ENCODE results near the gene CAV1.
A peak's percentile ranks its signal among the peaks of the same experiment; 100 is the strongest.

The CAV1 gene

DNA sequence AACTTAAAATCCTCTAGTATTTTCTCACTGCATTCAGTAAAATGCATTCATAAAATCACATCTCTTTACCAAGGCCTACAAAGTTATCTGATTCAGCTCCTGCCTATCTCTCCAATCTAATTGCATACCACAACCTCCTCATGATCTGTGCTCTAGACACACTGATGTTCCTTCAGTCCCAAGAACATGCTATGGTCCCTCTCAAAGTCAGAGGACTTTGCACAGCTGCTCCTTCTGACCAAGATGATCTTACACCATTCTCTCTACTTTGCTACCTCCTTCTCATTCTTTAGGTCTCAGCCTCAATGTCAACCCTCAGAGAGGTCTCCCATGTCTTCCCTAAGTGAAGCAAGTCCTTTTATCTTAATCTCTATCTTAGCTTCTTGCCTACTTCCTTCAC lies 45.5 kb downstream of the CAV1 start:
- H3K4me3 ChIP-seq (ENCODE audit: control insufficient read depth, low read depth, low read length), result no peak overlapping the region
- DNase-seq (ENCODE audit: low read depth), result no peak
- TF ChIP-seq, protein P1, sequence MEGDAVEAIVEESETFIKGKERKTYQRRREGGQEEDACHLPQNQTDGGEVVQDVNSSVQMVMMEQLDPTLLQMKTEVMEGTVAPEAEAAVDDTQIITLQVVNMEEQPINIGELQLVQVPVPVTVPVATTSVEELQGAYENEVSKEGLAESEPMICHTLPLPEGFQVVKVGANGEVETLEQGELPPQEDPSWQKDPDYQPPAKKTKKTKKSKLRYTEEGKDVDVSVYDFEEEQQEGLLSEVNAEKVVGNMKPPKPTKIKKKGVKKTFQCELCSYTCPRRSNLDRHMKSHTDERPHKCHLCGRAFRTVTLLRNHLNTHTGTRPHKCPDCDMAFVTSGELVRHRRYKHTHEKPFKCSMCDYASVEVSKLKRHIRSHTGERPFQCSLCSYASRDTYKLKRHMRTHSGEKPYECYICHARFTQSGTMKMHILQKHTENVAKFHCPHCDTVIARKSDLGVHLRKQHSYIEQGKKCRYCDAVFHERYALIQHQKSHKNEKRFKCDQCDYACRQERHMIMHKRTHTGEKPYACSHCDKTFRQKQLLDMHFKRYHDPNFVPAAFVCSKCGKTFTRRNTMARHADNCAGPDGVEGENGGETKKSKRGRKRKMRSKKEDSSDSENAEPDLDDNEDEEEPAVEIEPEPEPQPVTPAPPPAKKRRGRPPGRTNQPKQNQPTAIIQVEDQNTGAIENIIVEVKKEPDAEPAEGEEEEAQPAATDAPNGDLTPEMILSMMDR (conservative IDR thresholded peaks at IDR 0.05; ENCODE audit: control insufficient read depth, insufficient read depth, low read depth, low read length), result no peak

DNA sequence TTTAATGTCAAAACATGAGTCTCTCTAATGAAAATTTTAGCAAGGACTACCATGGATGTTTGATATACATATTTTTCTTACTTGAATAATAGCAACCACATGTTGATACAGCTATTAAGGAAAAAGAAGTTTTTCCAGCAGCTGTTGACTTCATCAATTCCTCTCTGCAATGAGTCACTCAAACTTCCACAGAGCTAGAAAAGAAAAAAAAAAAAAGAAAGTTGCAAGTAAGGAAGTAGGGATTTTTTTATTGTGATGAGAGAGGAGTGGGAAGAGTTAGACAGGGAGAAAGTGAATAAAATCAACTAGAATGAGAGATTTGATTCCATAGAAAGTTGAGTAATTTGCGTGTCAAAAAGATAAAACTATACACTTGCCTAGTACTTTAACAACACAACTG lies 46.2 kb downstream of the CAV1 start:
- DNase-seq (ENCODE audit: low read depth), result peak; percentile 93
- H3K4me3 ChIP-seq (ENCODE audit: control insufficient read depth, low read depth, low read length), result no peak overlapping the region
- TF ChIP-seq, protein P1 (conservative IDR thresholded peaks at IDR 0.05; ENCODE audit: control insufficient read depth, insufficient read depth, low read depth, low read length), result no peak

DNA sequence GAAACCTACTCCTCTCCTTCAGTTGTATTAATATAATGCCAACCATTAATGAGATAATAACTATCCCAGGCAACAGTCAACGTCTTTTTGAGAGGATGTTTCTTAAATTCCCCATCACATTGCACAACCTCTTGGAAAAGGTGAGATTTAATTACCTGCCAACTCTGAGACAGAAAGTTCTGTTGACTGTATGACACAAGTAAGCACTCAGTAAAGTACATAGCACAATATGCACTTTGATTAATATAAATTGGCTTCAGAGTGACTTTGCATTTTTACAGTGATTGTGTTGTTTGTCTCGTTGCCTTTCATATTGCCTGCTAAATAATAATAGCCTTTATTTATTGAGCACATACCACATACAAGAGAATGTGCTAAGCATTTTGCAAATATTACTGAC lies 46.7 kb downstream of the CAV1 start:
- TF ChIP-seq, protein P1 (conservative IDR thresholded peaks at IDR 0.05; ENCODE audit: control insufficient read depth, insufficient read depth, low read depth, low read length), result no peak
- DNase-seq (ENCODE audit: low read depth), result peak; percentile 71
- H3K4me3 ChIP-seq (ENCODE audit: control insufficient read depth, low read depth, low read length), result no peak overlapping the region

DNA sequence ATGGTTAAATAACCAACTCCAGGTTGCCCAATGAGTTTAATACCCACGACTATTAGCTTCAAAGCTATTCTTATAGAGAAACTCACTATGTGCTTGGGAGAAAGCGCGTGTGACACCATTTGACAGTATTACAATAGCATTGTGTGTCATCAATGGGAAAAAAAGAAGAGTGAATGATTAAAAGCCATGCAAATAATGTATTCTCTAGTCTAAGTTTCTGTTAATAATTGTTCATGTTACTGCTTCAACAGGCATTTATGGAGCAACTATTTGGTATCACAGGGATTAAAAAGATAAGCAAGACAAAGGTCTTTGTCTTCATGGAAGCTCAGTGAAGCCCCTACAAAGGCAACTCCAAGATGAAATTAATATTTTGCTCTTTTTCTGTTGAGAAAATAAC lies 47.2 kb downstream of the CAV1 start:
- no peak overlapping the region for H3K4me3 ChIP-seq (ENCODE audit: control insufficient read depth, low read depth, low read length)
- TF ChIP-seq, protein P1 (conservative IDR thresholded peaks at IDR 0.05; ENCODE audit: control insufficient read depth, insufficient read depth, low read depth, low read length), result no peak
- no peak for DNase-seq (ENCODE audit: low read depth)

DNA sequence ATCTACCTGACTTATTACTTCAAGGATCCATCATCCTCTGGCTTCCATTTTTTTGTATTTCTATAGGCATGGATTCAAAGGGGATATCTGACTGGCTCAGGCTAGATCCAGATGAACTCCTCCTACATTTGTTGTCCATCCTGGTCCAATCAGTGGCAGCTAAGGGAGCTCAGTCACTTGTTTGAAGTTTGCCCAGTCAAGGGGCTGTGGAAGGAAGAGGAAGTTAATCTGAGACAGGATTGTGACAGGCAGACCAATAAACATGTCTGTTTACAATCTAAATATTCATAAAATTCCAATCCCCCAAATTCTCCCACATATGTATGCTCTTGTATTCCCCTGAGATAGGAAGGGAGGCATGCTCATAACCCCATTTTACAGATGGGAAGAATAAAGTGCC lies 48.7 kb downstream of the CAV1 start:
- no peak for DNase-seq (ENCODE audit: low read depth)
- no peak overlapping the region for H3K4me3 ChIP-seq (ENCODE audit: control insufficient read depth, low read depth, low read length)
- TF ChIP-seq, protein P1 (conservative IDR thresholded peaks at IDR 0.05; ENCODE audit: control insufficient read depth, insufficient read depth, low read depth, low read length), result no peak

DNA sequence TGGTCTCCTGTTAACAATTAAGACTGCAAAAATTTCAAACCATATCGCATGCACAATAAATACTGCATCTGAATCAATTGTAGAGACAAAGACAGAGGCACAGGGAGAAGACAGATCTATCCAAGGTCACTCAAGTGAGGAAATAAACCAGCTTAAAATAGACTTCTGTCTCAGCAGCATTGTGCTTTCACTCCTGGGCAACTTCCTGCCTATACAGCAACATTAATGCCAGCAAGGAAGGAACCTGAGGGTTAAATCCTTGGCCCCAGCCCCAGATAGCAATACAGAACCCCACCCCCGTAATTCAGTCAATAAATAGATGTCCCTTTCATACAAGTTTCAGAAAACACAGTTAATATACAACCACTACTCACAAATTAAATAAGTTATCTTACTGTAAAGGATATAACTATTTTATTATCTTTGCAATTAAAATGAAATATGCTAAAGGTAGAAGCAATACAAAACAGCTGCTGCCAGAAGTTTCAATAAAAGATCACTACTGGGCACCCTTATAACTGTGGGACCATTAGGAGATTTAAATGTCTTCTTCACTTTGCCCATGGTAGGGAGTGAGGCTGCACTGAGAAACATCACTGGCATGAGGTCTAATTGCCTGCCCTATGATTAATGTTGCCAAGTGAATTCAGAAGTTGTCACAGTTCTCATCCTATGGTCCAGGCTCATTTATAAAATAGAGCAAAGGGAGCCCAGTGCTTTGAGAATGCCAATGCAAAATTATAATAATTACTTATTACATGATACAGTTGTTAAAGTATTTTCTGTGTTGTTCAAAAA lies 49.4 kb downstream of the CAV1 start:
- no peak for DNase-seq (ENCODE audit: low read depth)
- no peak overlapping the region for H3K4me3 ChIP-seq (ENCODE audit: control insufficient read depth, low read depth, low read length)
- TF ChIP-seq, protein P1 (conservative IDR thresholded peaks at IDR 0.05; ENCODE audit: control insufficient read depth, insufficient read depth, low read depth, low read length), result no peak

Data from fibroblast of mammary gland (primary cell).